Hepatocyte (in vitro differentiated cells): Measurements from ENCODE around the gene MSH5.

ENCODE experiments used
- CTCF ChIP-seq: fragments of 200-600 bp; sonication (generic); IDR thresholded peaks from 2 replicates; pipeline ENCODE4 v1.5.1; 2016; ENCODE audit warnings: antibody characterized with exemption, mild to moderate bottlenecking; ENCODE audit not compliant: poor library complexity
- EZH2 ChIP-seq: fragments of 200-600 bp; sonication (generic); IDR thresholded peaks from 2 replicates; pipeline ENCODE4 v1.6.1; 2016; ENCODE audit warnings: antibody characterized with exemption, mild to moderate bottlenecking, borderline replicate concordance

GRCh38 chr6:31690231-31691077 is 49.4 kb upstream of the MSH5 start:
- no peak for TF ChIP-seq CTCF
- no peak for TF ChIP-seq EZH2
